Measurements from ENCODE around the gene ERMP1.

ERMP1 gene

DNA sequence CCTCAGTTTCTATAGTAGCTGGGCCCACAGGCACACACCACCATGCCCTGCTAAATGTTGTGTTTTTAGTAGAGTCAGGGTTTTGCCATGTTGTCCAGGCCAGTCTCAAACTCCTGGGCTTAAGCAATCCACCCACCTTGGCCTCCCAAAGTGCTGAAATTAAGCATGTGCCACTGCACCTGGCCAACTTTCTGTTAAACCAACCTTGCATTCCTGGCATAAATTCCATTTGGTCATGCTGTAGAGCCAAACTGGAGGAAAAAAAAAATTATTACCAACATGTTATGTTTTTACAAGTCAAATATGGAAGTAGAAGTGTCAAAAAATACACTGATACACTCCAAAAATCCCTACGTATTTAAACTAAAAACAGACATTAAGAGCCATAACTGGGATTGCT lies 54.1 kb downstream of the ERMP1 start:
- no peak for DNase-seq

DNA sequence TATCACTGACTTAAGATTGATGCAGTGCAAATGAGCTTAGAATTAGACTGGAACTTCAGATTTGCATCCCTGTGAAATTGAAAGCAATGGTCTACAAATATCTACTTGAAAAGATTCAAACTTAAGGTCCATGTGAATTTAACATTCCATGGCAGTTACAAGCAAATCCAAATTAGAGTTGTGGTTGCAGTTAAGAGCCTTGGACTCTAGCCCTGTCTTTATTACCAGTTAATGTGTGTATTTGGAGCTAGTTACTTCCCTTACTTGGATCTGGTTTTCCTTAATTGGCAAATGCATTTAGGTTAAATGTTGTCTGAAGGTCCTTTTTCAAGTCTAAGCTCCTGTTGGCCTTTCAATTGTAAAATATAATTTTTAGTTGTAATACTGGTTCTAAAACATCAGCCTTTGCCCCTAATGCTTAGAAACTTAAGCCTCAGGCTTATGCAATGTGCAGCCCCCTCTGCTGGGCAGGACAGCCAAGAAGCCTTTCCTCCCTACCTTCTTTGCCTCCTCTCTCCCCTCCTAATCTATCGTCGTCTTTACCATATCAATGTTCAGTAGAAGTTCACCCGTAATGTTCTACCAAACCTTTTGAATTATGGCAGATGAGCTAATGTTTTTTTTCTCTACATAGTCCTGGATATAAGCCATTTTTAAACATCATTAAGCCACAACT lies 59.5 kb downstream of the ERMP1 start:
- DNase-seq = no peak

DNA sequence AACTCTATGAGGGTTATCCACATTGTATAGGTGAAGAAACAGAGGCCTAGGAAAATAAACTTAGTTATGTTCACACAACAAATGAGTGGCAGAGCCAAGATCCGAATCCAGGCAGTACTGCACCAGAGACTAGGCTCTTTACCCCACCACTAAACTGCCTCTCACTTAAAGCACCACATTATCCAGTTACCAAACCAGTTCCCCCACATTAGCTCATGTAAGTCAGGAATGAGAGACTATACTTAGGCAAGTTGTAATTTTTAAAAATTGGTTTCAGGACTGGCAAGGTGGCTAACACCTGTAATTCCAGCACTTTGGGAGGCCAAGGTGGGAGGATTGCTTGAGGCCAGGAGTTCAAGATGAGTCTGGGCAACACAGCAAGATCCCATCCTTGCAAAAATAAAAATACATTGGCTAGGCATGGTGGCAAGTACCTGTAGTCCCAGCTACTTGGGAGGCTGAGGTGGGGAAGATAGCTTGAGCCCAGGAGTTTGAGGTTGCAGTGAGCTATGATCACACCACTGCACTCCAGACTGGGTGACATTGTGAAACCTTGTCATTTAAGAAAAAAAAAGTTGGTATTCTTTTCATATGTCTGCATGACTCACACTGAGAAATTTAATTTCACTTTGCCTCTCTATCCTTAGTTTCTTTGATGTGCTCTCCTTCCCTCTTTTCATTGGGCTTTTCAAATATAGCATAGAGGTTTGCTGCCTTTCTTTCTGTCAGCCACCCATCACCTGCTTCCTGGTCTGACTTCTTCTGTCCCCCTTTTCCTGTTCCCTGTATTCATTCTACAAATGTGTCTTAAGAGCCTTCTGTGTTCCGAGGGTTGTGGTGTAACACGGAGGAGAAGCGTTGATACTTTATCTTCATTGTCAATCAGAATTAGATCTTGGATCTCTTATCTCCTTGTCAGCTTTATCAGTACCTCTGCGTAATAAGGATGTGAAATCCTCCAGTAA lies 64.7 kb downstream of the ERMP1 start:
- DNase-seq = no peak

DNA sequence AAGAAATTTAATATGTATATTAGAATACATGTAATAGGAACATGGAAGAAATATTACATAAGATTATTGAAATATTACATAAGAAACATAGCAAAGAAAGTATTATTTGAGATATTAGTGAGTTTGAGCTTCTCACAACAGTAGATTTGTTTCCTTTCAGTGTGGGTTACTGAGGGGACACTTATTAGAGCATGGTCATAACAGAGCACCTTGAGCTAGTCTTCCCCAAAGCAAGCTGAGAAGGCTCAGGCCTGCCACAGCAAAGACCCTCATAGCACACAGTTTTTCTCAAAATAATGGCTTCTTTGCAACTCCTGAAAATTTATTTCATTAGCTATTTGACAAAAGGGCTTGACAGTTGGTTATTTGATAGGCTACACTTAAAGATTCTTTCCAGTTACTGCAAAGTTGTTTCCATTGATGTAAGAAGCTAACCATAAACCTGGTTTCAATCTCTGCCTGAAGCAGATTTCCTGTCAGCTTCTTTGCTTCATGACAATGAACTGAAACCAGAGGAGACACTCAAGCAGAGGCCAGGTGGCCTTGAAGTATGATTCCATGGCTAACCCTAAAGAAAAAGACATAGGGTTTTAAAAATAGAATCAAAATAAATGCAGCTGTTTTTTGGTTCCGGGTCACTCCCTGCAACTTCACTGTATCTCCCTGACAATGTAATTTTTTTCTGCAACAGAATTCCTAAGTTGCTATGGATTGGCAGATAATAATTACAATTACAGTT lies 68.6 kb downstream of the ERMP1 start:
- no peak for DNase-seq

DNA sequence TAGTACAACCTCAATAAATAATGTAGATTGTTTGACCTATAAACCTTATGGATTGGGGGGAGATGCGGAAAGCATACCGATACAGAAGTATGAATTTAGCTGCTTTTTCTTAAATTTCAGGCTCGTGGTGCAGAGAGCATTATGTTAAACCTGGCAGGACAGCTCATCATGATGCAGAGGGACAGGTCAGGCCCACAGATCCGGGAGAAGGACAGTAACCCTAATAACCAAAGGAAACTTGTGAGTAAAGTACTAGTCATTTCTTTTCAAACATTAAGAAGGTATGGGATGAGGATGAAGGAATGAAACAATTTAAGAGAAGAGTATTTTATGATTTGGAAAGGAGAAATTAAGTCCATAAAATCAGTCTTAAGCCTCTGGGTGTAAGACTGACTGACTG lies 70.5 kb downstream of the ERMP1 start:
- DNase-seq = no peak

DNA sequence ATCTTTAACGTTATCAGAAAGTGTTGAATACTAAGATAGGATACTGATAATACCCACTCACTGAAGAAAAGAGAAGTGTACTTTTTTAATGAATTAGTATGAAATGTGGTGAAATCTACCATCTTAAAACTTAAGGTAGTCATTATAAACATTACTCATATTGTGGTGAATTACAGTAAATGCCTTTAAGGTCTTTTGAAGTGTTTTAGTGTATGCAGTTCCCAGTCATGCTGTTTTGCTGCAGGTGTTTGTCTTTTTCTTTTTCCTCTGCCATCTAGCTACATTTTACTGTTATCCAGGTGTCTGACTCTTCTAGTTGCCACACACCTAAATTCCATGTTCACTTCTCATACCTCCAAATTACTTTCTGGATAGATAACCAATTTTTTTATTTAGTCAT lies 72.6 kb downstream of the ERMP1 start:
- DNase-seq = no peak

DNA sequence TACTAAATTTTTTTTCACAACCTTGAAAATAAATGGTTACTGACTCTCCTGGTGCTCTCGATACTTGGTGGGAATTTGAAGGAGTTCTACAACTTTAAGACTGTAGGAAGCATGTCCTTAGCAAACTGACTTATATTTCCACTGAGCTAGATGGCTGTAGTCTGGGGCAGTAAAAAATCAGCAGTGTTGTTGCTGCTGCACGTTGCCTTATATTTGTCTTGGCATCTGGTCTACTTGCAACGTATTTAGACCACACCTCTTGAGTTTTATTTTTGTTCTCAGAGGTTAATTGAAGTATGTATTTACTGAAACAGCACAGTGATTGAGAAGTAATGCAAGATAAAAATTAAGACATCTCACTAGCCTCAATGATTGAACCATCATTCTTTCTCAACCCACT lies 76.3 kb downstream of the ERMP1 start:
- DNase-seq = no peak

DNA sequence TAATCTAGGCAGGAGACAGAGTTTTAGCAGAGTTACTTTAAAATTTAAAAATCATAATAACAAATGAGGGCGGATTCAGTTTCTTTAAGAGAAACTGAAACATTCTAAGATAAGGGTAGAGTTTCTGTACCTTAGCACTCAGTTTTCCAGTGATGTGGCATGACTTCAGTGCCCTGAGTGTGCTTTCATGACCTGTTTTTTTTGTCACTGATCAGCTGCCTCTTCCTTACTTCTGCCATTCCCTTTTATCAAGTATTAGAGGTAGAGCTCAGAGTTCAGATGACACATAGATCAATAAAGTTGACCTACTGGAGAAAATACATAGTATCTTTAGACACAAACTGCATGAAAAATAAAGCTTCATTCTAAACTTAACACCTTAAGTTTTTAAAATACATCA lies 82.3 kb downstream of the ERMP1 start:
- DNase-seq = no peak

DNA sequence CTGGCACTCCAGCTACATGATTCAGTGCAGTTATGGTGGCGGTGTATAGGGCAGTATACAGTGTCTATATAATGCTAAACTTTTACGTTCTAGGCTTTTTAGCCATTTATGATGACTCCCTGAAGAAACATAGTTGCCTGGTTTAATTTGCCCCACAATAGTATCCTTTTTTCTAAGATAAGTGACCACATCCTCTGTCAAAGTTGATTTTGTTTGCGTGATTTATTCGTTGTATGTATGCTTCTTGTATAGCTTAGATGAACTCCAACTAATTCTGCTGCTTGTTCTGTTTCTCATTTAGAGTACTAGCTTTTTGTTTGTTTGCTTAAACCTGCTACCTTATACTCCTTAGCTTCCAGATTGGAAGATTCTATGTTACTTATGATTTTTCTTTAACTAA lies 83.6 kb downstream of the ERMP1 start:
- no peak for DNase-seq

DNA sequence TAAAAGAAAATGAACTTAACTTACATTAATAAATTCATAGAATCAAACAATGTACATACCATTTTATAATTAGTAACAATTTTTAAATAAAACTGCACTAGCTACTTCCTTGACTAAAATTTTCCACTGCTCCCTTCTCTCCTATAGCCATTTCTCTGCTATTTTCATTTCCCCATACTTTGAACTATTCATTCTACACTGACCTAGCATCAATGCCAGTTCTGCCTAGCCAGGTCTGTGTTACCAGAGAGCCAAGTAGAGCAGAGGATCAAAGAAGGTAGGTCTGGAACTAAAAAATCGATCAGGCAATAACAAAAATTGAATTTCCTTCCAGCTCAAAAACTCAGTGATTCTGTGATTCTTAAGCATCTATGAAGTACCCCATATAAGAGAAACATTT lies 84.5 kb downstream of the ERMP1 start:
- DNase-seq = no peak

DNA sequence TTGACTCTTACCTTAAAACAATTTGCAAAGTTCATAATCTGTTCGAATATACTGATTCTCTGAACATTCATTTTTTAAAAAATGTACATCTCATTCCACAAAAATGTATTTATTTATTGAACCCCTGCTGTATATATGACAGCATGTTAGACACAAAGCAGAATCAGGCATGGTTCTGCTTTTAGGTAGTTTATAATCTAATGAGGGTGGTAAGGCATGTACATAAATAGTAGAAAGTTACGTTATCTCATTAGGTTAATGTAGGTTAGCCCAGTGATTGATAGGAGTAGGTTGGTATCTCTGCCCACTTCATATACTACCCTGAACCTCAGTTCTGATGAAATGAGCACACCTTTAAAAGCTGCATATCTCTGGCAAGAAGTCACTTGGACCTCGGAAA lies 89.8 kb downstream of the ERMP1 start:
- no peak for DNase-seq

DNA sequence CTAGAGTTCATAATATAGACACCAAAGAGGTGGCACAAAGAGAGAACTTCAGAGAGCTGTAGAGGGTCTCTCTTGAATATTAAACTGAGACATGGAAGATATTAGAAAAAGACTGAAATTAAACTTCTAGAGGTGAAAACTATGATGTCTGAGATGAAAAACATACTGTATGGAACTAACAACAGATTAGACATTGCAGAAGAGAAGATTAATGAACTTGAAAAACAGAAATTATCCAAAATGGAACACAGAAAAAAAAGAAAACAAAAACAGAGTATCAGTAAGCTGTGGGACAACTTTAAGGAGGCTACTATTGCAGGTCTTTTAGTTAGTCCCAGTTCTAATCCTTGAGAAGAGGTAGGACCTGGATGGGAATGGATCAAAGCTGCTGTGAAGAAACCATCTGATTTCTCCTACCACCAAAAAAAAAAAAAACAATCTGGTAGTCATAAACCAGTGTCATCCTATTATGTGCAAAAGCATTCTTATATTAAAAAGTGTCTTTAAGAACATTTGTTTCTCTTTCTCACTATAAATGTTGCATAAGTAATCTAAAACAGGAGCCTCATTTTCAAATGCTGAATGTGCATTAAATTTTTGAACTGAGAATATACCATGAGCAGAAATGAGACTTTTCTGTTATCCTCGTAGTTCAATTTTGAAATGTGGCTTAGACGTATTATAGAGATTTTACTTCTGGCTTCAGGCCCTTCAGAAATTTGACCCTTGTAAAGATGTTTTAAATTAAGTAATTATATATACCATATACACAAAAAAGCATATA lies 96.2 kb downstream of the ERMP1 start:
- DNase-seq = no peak

DNA sequence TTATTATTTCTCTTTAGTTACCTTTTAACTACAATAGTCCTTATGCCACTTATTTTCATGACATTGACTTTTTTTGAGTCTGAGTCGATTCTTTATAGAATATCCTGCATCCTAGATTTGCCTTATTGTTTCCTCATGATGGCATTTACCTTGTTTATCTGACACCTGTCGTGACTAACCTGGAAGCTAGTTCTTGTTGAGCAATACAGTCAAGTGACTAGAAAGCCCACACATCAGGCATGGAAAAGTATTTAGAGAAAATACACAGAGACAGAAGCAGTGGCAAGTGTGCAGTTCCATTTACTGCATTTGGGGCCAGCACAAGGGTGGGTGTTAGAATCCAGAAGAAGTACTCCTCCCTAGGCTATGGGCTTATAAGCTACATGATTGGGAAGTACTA lies 97.8 kb downstream of the ERMP1 start:
- no peak for DNase-seq

Measured in central memory CD4-positive, alpha-beta T cell (primary cell).